A673 (cell line): ENCODE data around the gene ETV6. TPM values are rescaled to one million over a fixed set of nuclear protein-coding genes. Genes with fewer than 3 reads are reported as not detected.
"Not testable (repeated sequence)": the region's sequence is repeated elsewhere in the genome, so short reads cannot be mapped to it uniquely, and the experiment has no call there.

Experiments
- BruUV-seq: library from RNA; stranded (reverse); fragments of 400-500 nt; replicated peaks from 2 replicates; lab custom pipeline; 2021; lab: Mats Ljungman, UMichigan
- CTCF ChIA-PET: fragments of 300-600 bp; sonication (Branson Sonifier 250); formaldehyde crosslinking; loops from one replicate; lab custom pipeline; 2022; ENCODE audit warnings: antibody characterized with exemption; lab: Charles Lee
- POLR2A ChIA-PET: fragments of 300-600 bp; sonication (Branson Sonifier 250); formaldehyde crosslinking; loops from one replicate; lab custom pipeline; 2022; ENCODE audit warnings: antibody characterized with exemption; ENCODE audit not compliant: low non-redundant PET; lab: Charles Lee
- DNase-seq: peaks from one replicate; pipeline ENCODE4 v3.0.0-alpha.2; 2015; ENCODE audit warnings: low spot score
- H3K27ac ChIP-seq: fragments of 200-600 bp; sonication (generic); 2 replicates; pipeline ENCODE4 v1.5.1; 2016; ENCODE audit warnings: mixed run types, low read depth, mild to moderate bottlenecking, mixed read lengths, antibody characterized with exemption, low read length; ENCODE audit not compliant: poor library complexity, severe bottlenecking
- H3K27me3 ChIP-seq: fragments of 200-600 bp; sonication (generic); replicated peaks from 2 replicates; pipeline ENCODE4 v1.6.1; 2017; ENCODE audit warnings: mixed run types, low read depth, mild to moderate bottlenecking, mixed read lengths, antibody characterized with exemption, low read length; ENCODE audit not compliant: insufficient read depth, poor library complexity
- H3K36me3 ChIP-seq: fragments of 200-600 bp; sonication (generic); 2 replicates; pipeline ENCODE4 v1.6.1; 2016; ENCODE audit warnings: mixed run types, mild to moderate bottlenecking, mixed read lengths, antibody characterized with exemption, low read length; ENCODE audit not compliant: insufficient read depth, poor library complexity, severe bottlenecking
- H3K4me1 ChIP-seq: fragments of 200-600 bp; sonication (generic); 2 replicates; pipeline ENCODE4 v1.6.1; 2017; ENCODE audit warnings: mixed run types, mild to moderate bottlenecking, mixed read lengths, antibody characterized with exemption, low read length; ENCODE audit not compliant: insufficient read depth, poor library complexity, severe bottlenecking
- H3K4me3 ChIP-seq: fragments of 200-600 bp; sonication (generic); 2 replicates; pipeline ENCODE4 v1.5.1; 2016; ENCODE audit warnings: low read depth, mixed run types, mild to moderate bottlenecking, mixed read lengths, low read length; ENCODE audit not compliant: poor library complexity, severe bottlenecking
- H3K9me3 ChIP-seq: fragments of 200-600 bp; sonication (generic); 2 replicates; pipeline ENCODE4 v1.6.1; 2016; ENCODE audit warnings: mixed run types, low read depth, mild to moderate bottlenecking, mixed read lengths, antibody characterized with exemption, low read length; ENCODE audit not compliant: poor library complexity, severe bottlenecking
- EZH2 ChIP-seq: fragments of 200-600 bp; sonication (generic); IDR thresholded peaks from 2 replicates; pipeline ENCODE4 v1.6.1; 2017; ENCODE audit warnings: borderline replicate concordance, low read depth, mild to moderate bottlenecking, mixed read lengths, antibody characterized with exemption, low read length; ENCODE audit not compliant: poor library complexity, severe bottlenecking
- intact Hi-C: fragments of 100-400 bp; cut with micrococcal nuclease; formaldehyde crosslinking; loops from one replicate; pipeline ENCODE4 v1.10.0; 2022; ENCODE audit not compliant: unreplicated experiment
- total RNA-seq: library from RNA; stranded (reverse); gene quantifications from 2 replicates; pipeline ENCODE4 v1.2.3, GENCODE V29; 2021
- TF ChIP-seq, protein P1 (sequence below): fragments of 300-800, 200-600 bp; sonication (generic); conservative IDR thresholded peaks from 2 replicates; pipeline ENCODE4 v1.5.1; 2017; ENCODE audit warnings: low read depth, mild to moderate bottlenecking, antibody characterized with exemption, low read length, moderate library complexity, mixed read lengths

The ETV6 gene
- total RNA-seq, 1 experiment from 2014 or later = 32.4 TPM

DNA sequence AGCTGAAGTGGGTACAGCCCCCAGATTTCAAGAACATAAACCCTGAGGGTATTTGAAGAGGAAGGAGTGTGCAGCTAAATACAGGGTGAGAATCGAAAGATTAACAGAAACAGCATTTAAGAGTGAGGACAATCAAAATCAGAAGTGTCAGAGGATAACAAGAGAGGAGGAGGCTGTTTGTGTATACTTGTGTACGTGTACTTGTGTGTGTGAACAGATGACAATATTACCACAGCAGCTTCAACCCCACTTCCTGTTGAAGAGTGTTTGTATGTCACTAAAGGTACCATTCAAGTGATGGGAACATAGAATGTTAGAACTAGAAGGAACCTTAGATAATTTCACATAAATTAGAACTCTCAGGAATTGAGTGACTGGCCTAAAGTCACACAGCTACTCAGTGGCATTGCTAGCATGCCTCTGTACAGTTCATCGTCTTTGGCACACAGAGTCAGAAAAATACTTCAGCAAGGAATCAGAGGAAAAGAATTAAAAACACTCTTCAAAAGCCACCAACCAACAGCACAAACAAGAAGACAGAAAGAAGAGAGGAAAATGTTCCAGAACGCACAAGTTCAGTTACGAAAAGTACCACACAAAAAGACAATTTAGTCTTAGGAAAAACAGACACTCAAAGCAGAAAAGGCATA, 256.9 kb downstream of the ETV6 start:
- Histone ChIP-seq H3K9me3 (peaks cover 4% of the 10 kb centered on the region), H3K27me3 (no peaks in the 10 kb centered on the region), H3K4me1 (no peaks in the 10 kb centered on the region), H3K36me3 (no peaks in the 10 kb centered on the region), H3K27ac (no peak overlapping the region), H3K4me3 (no peak overlapping the region)
- ChIA-PET CTCF (no interaction called here), POLR2A (no interaction called here)
- no peak for TF ChIP-seq EZH2
- TF ChIP-seq, protein P1, sequence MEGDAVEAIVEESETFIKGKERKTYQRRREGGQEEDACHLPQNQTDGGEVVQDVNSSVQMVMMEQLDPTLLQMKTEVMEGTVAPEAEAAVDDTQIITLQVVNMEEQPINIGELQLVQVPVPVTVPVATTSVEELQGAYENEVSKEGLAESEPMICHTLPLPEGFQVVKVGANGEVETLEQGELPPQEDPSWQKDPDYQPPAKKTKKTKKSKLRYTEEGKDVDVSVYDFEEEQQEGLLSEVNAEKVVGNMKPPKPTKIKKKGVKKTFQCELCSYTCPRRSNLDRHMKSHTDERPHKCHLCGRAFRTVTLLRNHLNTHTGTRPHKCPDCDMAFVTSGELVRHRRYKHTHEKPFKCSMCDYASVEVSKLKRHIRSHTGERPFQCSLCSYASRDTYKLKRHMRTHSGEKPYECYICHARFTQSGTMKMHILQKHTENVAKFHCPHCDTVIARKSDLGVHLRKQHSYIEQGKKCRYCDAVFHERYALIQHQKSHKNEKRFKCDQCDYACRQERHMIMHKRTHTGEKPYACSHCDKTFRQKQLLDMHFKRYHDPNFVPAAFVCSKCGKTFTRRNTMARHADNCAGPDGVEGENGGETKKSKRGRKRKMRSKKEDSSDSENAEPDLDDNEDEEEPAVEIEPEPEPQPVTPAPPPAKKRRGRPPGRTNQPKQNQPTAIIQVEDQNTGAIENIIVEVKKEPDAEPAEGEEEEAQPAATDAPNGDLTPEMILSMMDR = no peak
- no peak for DNase-seq
- intact Hi-C loops = no loop called here
- no TSS peak for BruUV-seq

DNA sequence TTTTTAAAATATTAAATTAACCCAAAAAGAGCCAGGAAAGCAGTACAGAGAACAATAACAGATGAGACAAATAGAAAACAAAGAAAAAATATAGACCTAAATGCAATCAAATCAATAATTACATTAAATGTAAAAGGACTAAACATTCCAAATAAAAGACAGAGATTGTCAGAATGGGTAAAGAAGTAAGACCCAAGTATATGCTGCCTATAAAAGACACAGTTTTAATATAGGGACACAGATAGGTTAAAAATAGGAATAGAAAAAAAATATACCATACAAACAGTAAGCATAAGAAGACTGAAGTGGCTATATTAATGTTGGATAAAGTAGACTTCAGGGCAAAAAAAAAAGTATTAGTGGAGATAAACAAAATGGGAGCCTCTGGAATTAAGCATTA, 258.2 kb downstream of the ETV6 start:
- no TSS peak for BruUV-seq
- TF ChIP-seq, protein P1 = no peak
- TF ChIP-seq EZH2 = no peak
- no peak overlapping the region for H3K4me3 ChIP-seq
- H3K4me1 ChIP-seq = no peaks in the 10 kb centered on the region
- no peak overlapping the region for H3K27ac ChIP-seq
- peaks cover 4% of the 10 kb centered on the region for H3K9me3 ChIP-seq
- intact Hi-C loops = no loop called here
- H3K27me3 ChIP-seq = no peaks in the 10 kb centered on the region
- POLR2A ChIA-PET = no interaction called here
- CTCF ChIA-PET = no interaction called here
- H3K36me3 ChIP-seq = no peaks in the 10 kb centered on the region
- no peak for DNase-seq

DNA sequence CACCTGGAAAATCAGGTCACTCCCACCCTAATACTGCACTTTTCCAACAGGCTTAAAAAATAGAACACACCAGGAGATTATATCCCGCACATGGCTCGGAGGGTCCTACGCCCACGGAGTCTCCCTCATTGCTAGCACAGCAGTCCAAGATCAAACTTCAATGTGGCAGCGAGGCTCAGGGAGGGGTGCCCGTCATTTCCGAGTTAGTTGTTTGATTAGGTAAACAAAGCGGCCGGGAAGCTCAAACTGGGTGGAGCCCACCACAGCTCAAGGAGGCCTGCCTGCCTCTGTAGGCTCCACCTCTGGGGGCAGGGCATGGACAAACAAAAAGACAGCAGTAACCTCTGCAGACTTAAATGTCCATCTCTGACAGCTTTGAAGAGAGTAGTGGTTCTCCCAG, 259.9 kb downstream of the ETV6 start:
- POLR2A ChIA-PET = interaction anchor here (0.6 kb wide), 1 partner anchor 142 kb away, joined by 3 read pairs; no protein-coding TSS in a partner anchor
- H3K9me3 ChIP-seq, H3K36me3 ChIP-seq, H3K27ac ChIP-seq, DNase-seq, H3K27me3 ChIP-seq, intact Hi-C loops, H3K4me1 ChIP-seq, H3K4me3 ChIP-seq, CTCF ChIA-PET, BruUV-seq: not testable (repeated sequence)

DNA sequence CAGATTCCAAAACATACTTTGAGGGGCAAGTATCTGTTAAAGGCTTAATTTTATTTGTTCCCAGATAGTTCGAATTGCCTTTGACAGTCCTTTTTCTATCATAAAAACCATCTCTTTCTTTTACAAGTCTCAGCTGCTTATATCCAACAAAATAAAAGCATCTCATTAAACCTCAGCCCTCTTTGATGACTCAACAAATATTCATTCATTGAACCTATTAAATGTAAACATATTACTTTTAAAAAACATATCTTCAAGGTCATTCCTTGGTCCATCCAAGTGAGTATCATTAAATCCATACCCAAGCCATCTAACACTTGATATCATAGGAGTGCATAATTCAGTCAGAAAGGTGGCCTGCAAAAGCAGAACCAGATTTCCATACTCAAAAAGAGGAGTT, 266.6 kb downstream of the ETV6 start:
- Histone ChIP-seq H3K27ac (no peak overlapping the region), H3K9me3 (no peaks in the 10 kb centered on the region), H3K27me3 (no peaks in the 10 kb centered on the region), H3K36me3 (no peaks in the 10 kb centered on the region), H3K4me3 (no peak overlapping the region), H3K4me1 (no peaks in the 10 kb centered on the region)
- intact Hi-C loops = no loop called here
- no peak for DNase-seq
- POLR2A ChIA-PET = no interaction called here
- BruUV-seq = no TSS peak
- TF ChIP-seq EZH2 = no peak
- TF ChIP-seq, protein P1 = no peak
- CTCF ChIA-PET = no interaction called here
